GM19463 (cell line): ENCODE measurements around the gene NPEPPS.
A peak's percentile ranks its signal among the peaks of the same experiment; 100 is the strongest.

Experiments
- ATAC-seq: cut with Tn5 transposase; IDR thresholded peaks from one replicate; pipeline ENCODE4 v1.9.1; 2021; ENCODE audit warnings: mild to moderate bottlenecking, moderate library complexity; ENCODE audit not compliant: unreplicated experiment

NPEPPS gene

DNA sequence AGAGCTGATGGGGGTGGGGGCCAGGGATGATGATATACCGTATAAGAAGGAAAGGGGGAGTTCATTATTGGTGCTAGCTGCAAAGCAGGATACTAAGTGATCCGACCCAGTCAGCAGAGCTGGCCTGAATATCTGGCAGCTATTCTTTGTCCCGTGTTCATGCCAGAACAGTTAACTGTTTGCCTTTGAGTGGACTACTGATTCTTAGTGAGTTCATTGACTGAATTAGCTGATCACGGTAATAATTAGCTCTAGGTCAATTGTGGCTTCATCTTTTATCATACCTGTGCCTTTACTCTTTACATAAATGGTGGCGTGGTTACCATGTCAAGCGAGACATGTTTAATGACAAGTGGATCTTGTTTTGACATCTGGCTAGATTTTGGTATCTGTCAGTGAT, 124.1 kb downstream of the NPEPPS start:
- no peak for ATAC-seq

- ATAC-seq: peak; percentile 67
Measured at GRCh38 chr17:47660064-47660492, 129.2 kb downstream of the NPEPPS start.

DNA sequence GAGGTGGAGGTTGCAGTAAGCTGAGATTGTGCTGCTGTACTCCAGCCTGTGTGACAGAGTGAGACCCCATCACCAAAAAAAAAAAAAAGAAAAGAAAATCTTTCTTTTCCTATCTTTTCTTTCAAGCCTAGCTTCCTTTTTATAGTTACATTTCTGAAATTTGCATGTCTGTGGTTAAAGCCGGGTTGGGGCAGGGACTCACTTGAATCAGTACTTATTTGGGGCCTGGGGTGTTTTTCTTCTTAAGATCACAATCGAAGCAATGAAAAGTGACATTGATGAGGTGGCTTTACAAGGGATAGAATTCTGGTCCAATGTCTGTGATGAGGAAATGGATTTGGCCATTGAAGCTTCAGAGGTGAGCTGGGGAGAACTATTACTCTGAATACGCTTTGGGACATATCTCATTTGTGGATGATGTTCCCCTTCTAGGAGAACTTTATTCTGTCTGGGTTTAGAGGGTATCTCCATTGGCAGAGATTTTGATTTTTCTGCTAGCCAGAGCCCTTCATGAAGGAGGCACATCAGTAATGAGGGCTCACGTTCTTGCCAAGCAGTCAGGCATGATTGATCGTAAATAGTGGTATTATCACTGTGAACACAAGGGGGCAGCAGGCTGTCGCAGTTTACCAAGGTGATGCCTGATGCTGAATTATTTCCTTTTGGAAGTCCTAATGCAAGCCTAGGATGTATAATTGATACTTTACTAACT, 133.2 kb downstream of the NPEPPS start:
- no peak for ATAC-seq

DNA sequence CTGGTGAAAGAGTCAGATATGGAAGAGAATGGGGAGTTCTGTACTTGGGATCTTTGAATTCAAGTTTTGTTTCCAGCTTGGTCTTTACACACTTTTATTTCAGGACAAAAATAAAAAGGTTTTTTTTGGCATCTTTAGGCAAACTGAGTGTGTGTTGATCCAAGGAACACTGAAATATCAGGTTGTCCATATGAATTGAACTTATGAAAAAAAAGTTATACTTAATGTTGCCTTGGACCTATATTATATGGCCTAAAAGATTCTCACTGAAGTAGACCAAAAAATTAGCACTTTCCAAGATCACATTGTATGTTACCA, 133.7 kb downstream of the NPEPPS start:
- no peak for ATAC-seq

GRCh38 chr17:47665655-47666054, 134.7 kb downstream of the NPEPPS start:
- no peak for ATAC-seq

GRCh38 chr17:47669081-47669480, 138.2 kb downstream of the NPEPPS start:
- ATAC-seq: no peak

DNA sequence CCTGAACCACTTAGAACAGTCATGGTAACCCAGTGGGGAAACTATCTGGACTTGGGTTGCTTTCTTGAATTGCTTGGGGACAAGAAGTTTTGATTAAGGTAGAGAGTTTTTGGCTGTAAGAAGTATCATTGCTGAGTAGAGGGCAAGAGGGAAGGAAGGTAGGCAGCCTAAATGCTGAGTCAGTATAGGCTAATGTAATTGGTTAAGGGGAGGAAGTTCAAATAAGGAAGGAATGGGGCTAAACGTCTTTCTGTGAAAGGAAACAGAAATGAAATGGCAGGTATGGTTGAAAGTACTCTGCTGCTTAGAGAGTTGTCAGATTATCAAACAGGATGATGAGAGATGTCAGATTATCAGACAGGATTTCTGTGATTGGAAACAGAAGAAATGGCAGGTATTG, 139.2 kb downstream of the NPEPPS start:
- no peak for ATAC-seq
